SK-N-SH treated with all-trans-retinoic acid at 6 μM for 48 hours (cell line): ENCODE data around the gene DNAAF1.

Experiments
- ARNTL ChIP-seq: fragments of 450-650 bp; formaldehyde crosslinking; IDR thresholded peaks from 2 replicates; pipeline ENCODE4 v1.5.0; 2020; ENCODE audit warnings: low read depth, mild to moderate bottlenecking, moderate library complexity, borderline replicate concordance
- CREB5 ChIP-seq: fragments of 250-450 bp; sonication (Bioruptor Pico); IDR thresholded peaks from 2 replicates; pipeline ENCODE4 v1.5.1; 2020; ENCODE audit warnings: low read depth, mild to moderate bottlenecking, moderate library complexity
- OSR1 ChIP-seq: fragments of 250-450 bp; sonication (Bioruptor Pico); IDR thresholded peaks from 2 replicates; pipeline ENCODE4 v1.8.0; 2022; ENCODE audit warnings: moderate library complexity, mild to moderate bottlenecking, inconsistent platforms
- PPARA ChIP-seq: fragments of 250-450 bp; sonication (Bioruptor Pico); IDR thresholded peaks from 2 replicates; pipeline ENCODE4 v1.5.0; 2020; ENCODE audit warnings: mild to moderate bottlenecking, borderline replicate concordance
- RARB ChIP-seq: fragments of 250-450 bp; sonication (Bioruptor Pico); IDR thresholded peaks from 2 replicates; pipeline ENCODE4 v1.8.0; 2021; ENCODE audit warnings: mild to moderate bottlenecking, moderate library complexity
- TOX ChIP-seq: fragments of 250-450 bp; sonication (Bioruptor Pico); IDR thresholded peaks from 2 replicates; pipeline ENCODE4 v1.8.0; 2021; ENCODE audit warnings: mild to moderate bottlenecking, moderate library complexity, borderline replicate concordance
- ZC3H10 ChIP-seq: fragments of 250-450 bp; sonication (Bioruptor Pico); IDR thresholded peaks from 2 replicates; pipeline ENCODE4 v1.5.1; 2021; ENCODE audit warnings: mild to moderate bottlenecking, moderate library complexity
- ZFP3 ChIP-seq: fragments of 250-450 bp; sonication (Bioruptor Pico); IDR thresholded peaks from 2 replicates; pipeline ENCODE4 v1.5.0; 2020; ENCODE audit warnings: mild to moderate bottlenecking, moderate library complexity
- ZNF565 ChIP-seq: fragments of 450-650 bp; formaldehyde crosslinking; conservative IDR thresholded peaks from 2 replicates; pipeline ENCODE4 v1.5.0; 2020; ENCODE audit warnings: low read depth, mild to moderate bottlenecking, moderate library complexity

GRCh38 chr16:84177741-84178073, 32.6 kb downstream of the DNAAF1 start:
- TF ChIP-seq PPARA (CRISPR knock-in tag) (no peak), ZC3H10 (CRISPR knock-in tag) (no peak), ARNTL (CRISPR knock-in tag) (no peak), TOX (no peak), ZFP3 (CRISPR knock-in tag) (no peak), RARB (CRISPR knock-in tag) (no peak), CREB5 (CRISPR knock-in tag) (no peak), ZNF565 (no peak), OSR1 (CRISPR knock-in tag) (no peak)
